Heart left ventricle (tissue), 16 donors: Measurements from ENCODE around the gene PGLYRP2. TPM values are rescaled to one million over a fixed set of nuclear protein-coding genes. Genes with fewer than 3 reads are reported as not detected.

Source experiments
- ATAC-seq, 4 donors: fragments of 200-7000 bp; cut with Tn5 transposase; one replicate each; pipeline ENCODE4 v1.9.1; 2020 to 2022; ENCODE audit warnings: moderate library complexity in 4 of 4, mild to moderate bottlenecking in 3 of 4, moderate number of reproducible peaks in 1 of 4
- DNase-seq, 5 donors: peaks; one replicate each; pipeline ENCODE4 v3.0.0-alpha.2; 2020
- H3K27ac ChIP-seq, 12 donors: fragments of 200-600 bp; sonication (generic) in 4 of 12; one replicate each; pipeline versions ENCODE4 v1.5.0 to v1.8.0; 2016 to 2022; ENCODE audit warnings: mild to moderate bottlenecking in 2 of 12
- H3K27me3 ChIP-seq, 9 donors: fragments of 200-600 bp; sonication (generic) in 2 of 9; one replicate each; pipeline versions ENCODE4 v1.5.1 to v1.8.0; 2016 to 2022; ENCODE audit warnings: mild to moderate bottlenecking in 3 of 9
- H3K36me3 ChIP-seq, 9 donors: fragments of 200-600 bp; sonication (generic) in 2 of 9; one replicate each; pipeline versions ENCODE4 v1.5.0 to v1.8.0; 2018 to 2022; ENCODE audit warnings: mild to moderate bottlenecking in 2 of 9
- H3K4me1 ChIP-seq, 12 donors: fragments of 200-600 bp; sonication (generic) in 4 of 12; one replicate each; pipeline versions ENCODE4 v1.5.0 to v1.8.0; 2016 to 2022; ENCODE audit warnings: mild to moderate bottlenecking in 3 of 12
- H3K4me3 ChIP-seq, 12 donors: fragments of 200-600 bp; sonication (generic) in 4 of 12; one replicate each; pipeline versions ENCODE4 v1.5.0 to v1.8.0; 2017 to 2022; ENCODE audit warnings: mild to moderate bottlenecking in 9 of 12, moderate library complexity in 4 of 12
- H3K9me3 ChIP-seq, 12 donors: fragments of 200-600 bp; sonication (generic) in 4 of 12; one replicate each; pipeline versions ENCODE4 v1.5.0 to v1.8.0; 2016 to 2022; ENCODE audit warnings: mild to moderate bottlenecking in 1 of 12
- POLR2A ChIP-seq, 2 donors: fragments of 450-650 bp; IDR thresholded peaks; one replicate each; pipeline ENCODE4 v1.6.1; 2017; ENCODE audit warnings: antibody characterized with exemption in 2 of 2, mild to moderate bottlenecking in 2 of 2, moderate library complexity in 2 of 2
- WGBS, 4 donors: extraction: QIAGEN DNeasy Blood & Tissue Kit in 2 of 4; methylation state at CpG; one replicate each; pipeline versions ENCODE4 v1.1.5 to v1.1.7; 2013 to 2018; 5-methylcytosine and 5-hydroxymethylcytosine counted together
- intact Hi-C, 10 donors: fragments of 100-400 bp; cut with DNase I; formaldehyde crosslinking; loops; one replicate each; pipeline versions ENCODE4 v1.11.1 to v1.14.2; 2022
- polyA plus RNA-seq, 2 donors: library from polyadenylated mRNA; stranded (reverse); fragments of 200-250 nt; gene quantifications; one replicate each; pipeline ENCODE4 v1.2.3, GENCODE V29; 2013
- total RNA-seq, 9 donors: library from RNA; depleted of rRNA in 2 of 9; stranded (reverse); fragments of >200 nt in 2 of 9; fragmentation: NEBNext Ultra II Directional in 3 of 9; extraction: Animal tissue kit (Norgen Biotek cat#: 25700) in 3 of 9; gene quantifications; one replicate each; pipeline versions ENCODE4 v1.1.0 to v1.2.4, GENCODE V29; 2016 to 2023
- TF ChIP-seq, protein P1 (sequence below), 12 donors: fragments of 200-600 bp; sonication (generic) in 4 of 12; IDR thresholded peaks; one replicate each; pipeline versions ENCODE4 v1.5.0 to v1.8.0; 2018 to 2022; ENCODE audit warnings: antibody characterized with exemption in 12 of 12, mild to moderate bottlenecking in 5 of 12
- donor health status: ischemic (EF 13 %, LVEDD 7.1; RV severe dilation, severe dysfunction).
- donor health status: healthy with polysubstance abuse.
- donor health status: DM: no; HTN: yes; CAD: no.
- donor health status: DM: no; HTN: no; CAD: no.
- donor health status: ischemic (EF 25% LVEDD 6.9; RV normal size, moderate dysfunction).
- donor health status: ischemic (EF 25% LVEDD 5.7; RV mildly dilated, moderate dysfunction).
- donor health status: healthy.
- donor health status: DM: yes; HTN: yes; CAD: no.
- donor health status: ischemic (EF 35%, LVEDD 5.7; RV mildly dilated, moderate dysfunction).
- donor health status: nonischemic (EF 11% LVEDD 7.7; RV severe dilation, severe dysfunction).
- donor health status: DM: yes; HTN: yes; CAD: no.
- donor health status: PGD.
- donor health status: ischemic (EF 29% LVEDD 5.4; RV normal size, mild dysfunction).
- donor health status: nonischemic (EF 23%, LVEDD 6.1; RV moderate dilation, normal function).

PGLYRP2 gene
- total and polyA plus RNA-seq, 11 donors = not detected

GRCh38 chr19:15507068-15508034 is 28.1 kb upstream of the PGLYRP2 start:
- peaks cover 0 to 8% (median 0%) of the 10 kb centered on the region in 12 donors for H3K4me1 ChIP-seq
- TF ChIP-seq, protein P1, sequence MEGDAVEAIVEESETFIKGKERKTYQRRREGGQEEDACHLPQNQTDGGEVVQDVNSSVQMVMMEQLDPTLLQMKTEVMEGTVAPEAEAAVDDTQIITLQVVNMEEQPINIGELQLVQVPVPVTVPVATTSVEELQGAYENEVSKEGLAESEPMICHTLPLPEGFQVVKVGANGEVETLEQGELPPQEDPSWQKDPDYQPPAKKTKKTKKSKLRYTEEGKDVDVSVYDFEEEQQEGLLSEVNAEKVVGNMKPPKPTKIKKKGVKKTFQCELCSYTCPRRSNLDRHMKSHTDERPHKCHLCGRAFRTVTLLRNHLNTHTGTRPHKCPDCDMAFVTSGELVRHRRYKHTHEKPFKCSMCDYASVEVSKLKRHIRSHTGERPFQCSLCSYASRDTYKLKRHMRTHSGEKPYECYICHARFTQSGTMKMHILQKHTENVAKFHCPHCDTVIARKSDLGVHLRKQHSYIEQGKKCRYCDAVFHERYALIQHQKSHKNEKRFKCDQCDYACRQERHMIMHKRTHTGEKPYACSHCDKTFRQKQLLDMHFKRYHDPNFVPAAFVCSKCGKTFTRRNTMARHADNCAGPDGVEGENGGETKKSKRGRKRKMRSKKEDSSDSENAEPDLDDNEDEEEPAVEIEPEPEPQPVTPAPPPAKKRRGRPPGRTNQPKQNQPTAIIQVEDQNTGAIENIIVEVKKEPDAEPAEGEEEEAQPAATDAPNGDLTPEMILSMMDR (IDR thresholded peaks at IDR 0.05) = no peak
- no peak for TF ChIP-seq POLR2A (IDR thresholded peaks at IDR 0.05)
- DNase-seq = no peak
- peaks cover 8 to 67% (median 38%) of the 10 kb centered on the region in 9 donors for H3K27me3 ChIP-seq
- no peak overlapping the region for H3K4me3 ChIP-seq
- no peaks in the 10 kb centered on the region for H3K36me3 ChIP-seq
- WGBS, 4 donors = 60 to 66% (median 63%) methylated on average over 13 to 14 of the region's 14 CpGs
- no peaks in the 10 kb centered on the region for H3K9me3 ChIP-seq
- no peak for ATAC-seq
- no peak overlapping the region for H3K27ac ChIP-seq
- intact Hi-C loops = no loop called here

DNA sequence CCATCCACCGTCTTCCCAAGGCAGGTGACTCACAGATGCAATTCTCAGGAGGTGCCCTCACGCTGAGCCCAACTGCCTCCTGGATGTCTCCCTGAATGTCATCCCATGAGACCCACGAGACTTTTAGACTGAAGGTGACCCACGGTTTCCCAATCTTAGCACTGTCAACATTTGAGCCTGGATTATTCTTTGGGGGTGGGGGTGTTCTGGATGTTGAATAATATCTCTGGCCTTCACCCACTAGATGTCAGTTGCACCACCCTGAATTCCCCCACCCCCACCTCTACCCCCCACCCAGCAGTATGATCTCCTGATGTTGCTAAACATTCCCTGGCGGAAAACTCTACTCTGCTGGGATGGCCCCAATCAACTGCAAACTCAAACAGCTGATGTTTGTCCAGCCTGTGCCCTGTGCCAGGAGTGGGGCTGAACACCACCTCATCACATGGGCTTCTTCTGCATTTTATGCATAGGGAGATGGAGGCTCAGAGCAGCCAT is 26.8 kb upstream of the PGLYRP2 start:
- H3K36me3 ChIP-seq = no peaks in the 10 kb centered on the region
- H3K27ac ChIP-seq = no peak overlapping the region
- intact Hi-C loops = no loop called here
- TF ChIP-seq, protein P1 (IDR thresholded peaks at IDR 0.05) = no peak
- TF ChIP-seq POLR2A (IDR thresholded peaks at IDR 0.05) = no peak
- no peak for DNase-seq
- no peaks in the 10 kb centered on the region for H3K9me3 ChIP-seq
- peaks cover 8 to 55% (median 33%) of the 10 kb centered on the region in 9 donors for H3K27me3 ChIP-seq
- 59 to 68% (median 63%) methylated on average over 5 of the region's 5 CpGs for WGBS, 4 donors
- ATAC-seq = no peak
- peaks cover 0 to 8% (median 0%) of the 10 kb centered on the region in 12 donors for H3K4me1 ChIP-seq
- no peak overlapping the region for H3K4me3 ChIP-seq

DNA sequence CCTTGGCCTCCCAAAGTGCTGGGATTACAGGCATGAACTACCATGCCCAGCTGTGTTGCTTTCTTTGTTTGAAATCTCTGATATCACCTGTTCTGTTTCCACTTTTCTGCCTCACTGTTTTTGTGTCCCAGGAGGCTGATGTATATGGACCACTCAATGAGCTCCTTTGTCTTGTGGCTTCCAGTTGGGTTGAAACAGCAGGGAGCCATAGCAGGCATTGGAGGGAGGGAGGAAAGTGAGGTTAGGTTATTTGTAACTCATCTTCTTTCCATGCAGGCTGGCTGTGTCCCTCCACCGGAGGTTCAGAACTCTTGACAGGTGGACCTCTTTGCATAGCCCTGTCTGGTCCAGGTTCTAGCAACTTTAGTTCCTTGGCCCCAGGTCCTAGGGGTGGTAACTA is 23.0 kb upstream of the PGLYRP2 start:
- WGBS, 4 donors = 48 to 61% (median 56%) methylated on average over 1 of the region's 1 CpG

DNA sequence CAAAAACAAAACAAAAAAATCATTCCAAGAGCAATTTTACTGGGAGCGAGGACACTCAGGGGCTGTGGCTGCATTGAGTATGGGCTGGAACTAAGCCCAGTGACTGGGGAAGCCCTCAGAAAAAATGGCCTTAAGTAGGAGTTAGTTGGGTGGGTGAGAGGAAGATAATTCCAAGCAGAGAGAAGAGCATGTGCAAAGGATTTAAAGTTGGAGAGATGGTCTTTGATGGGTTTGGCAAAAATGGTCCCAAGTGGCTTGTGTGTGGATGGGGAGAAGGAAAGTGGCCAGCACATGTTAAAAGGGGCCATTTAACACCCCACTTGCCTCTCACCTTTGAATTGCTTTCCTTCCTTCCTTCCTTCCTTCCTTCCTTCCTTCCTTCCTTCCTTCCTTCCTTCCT is 22.3 kb upstream of the PGLYRP2 start:
- H3K27me3 ChIP-seq = peaks cover 0 to 26% (median 4%) of the 10 kb centered on the region in 9 donors
- WGBS, 4 donors = 33 to 64% (median 46%) methylated on average over 1 of the region's 1 CpG

More for the DNA sequence above, 23.0 kb upstream of the PGLYRP2 start:
- DNase-seq (no peak), ATAC-seq (no peak)
- no peaks in the 10 kb centered on the region for H3K4me1 ChIP-seq
- intact Hi-C loops = no loop called here
- H3K9me3 ChIP-seq = no peaks in the 10 kb centered on the region
- H3K36me3 ChIP-seq = no peaks in the 10 kb centered on the region
- H3K27ac ChIP-seq = no peak overlapping the region
- no peak overlapping the region for H3K4me3 ChIP-seq
- H3K27me3 ChIP-seq = peaks cover 0 to 33% (median 4%) of the 10 kb centered on the region in 9 donors
- no peak for TF ChIP-seq POLR2A (IDR thresholded peaks at IDR 0.05)
- TF ChIP-seq, protein P1 (IDR thresholded peaks at IDR 0.05) = no peak

More for the DNA sequence above, 22.3 kb upstream of the PGLYRP2 start:
- Histone ChIP-seq H3K36me3 (no peaks in the 10 kb centered on the region), H3K4me1 (no peaks in the 10 kb centered on the region), H3K9me3 (no peaks in the 10 kb centered on the region), H3K4me3 (no peak overlapping the region), H3K27ac (no peak overlapping the region)
- intact Hi-C loops = no loop called here
- ATAC-seq (no peak), DNase-seq (no peak)
- TF ChIP-seq POLR2A (IDR thresholded peaks at IDR 0.05) = no peak
- TF ChIP-seq, protein P1 (IDR thresholded peaks at IDR 0.05) = no peak
